ENCODE measurements around the gene PRKG2. TPM values are rescaled to one million over a fixed set of nuclear protein-coding genes. Genes with fewer than 3 reads are reported as not detected.

Gene PRKG2, protein sequence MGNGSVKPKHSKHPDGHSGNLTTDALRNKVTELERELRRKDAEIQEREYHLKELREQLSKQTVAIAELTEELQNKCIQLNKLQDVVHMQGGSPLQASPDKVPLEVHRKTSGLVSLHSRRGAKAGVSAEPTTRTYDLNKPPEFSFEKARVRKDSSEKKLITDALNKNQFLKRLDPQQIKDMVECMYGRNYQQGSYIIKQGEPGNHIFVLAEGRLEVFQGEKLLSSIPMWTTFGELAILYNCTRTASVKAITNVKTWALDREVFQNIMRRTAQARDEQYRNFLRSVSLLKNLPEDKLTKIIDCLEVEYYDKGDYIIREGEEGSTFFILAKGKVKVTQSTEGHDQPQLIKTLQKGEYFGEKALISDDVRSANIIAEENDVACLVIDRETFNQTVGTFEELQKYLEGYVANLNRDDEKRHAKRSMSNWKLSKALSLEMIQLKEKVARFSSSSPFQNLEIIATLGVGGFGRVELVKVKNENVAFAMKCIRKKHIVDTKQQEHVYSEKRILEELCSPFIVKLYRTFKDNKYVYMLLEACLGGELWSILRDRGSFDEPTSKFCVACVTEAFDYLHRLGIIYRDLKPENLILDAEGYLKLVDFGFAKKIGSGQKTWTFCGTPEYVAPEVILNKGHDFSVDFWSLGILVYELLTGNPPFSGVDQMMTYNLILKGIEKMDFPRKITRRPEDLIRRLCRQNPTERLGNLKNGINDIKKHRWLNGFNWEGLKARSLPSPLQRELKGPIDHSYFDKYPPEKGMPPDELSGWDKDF
- total RNA-seq, result 1 to 10 TPM in 3 of 4 donors, under 1 TPM in 1; 0.91 to 6.5 (median 2.8) TPM

DNA sequence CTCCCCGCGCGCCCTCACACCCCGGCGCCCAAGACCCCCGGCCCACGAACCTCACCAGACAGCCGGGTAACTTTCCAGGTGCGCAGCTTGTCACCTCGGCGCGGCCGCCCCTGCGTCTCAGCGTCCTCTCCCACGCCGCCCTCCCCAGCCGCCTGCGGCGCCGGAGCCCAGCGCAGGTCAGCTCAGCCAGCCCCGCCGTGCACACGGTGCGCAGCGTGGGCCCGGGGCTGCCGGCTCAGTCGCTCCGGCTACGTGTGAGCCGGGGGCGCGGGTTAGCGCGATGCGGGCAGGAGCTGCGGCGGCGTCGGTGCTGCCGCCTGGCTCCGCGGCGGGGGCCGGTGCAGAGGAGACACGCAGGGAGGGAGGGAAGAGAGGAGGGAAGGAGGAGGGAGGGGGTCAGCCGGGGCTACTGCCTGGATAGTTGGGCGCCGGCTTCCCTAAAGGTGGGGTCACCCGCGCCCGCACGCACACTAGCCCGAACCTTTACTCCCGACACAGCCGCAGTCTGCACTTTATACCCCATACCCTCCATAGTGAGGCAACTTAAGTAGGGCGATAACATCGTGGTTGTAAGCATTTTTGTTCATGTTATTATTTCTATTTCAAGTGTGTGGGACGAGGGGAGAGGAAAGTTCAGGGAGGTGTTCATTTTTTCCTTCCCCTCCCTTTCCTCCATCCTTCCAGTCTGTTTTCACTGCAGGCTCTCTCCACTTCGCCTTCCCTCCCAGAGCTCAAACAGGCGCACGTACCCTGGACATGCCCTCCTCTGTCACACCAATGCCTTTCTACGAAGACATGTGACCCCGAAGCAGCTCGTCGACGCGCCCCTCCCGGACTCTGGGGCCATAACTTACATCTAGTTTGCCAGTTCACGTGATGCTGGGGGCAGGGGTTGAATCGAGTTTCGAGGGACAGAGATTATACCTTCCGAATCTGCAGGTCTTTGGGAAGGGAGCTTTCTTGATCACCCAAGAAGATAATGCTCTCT lies at the start of gene PRKG2:
Gene PRKG2, minus strand, starts transcription at position 342 of the 988 bp plus-strand sequence. CDS start 10,175 bp downstream, outside the sequence.
- H3K4me3 ChIP-seq, result peak within 1 kb of the TSS; percentile 36 to 70 (median 48)
- no peaks in the 10 kb centered on the region for H3K9me3 ChIP-seq
- intact Hi-C loops (cut with DNase I), result no loop called here
- no peak for TF ChIP-seq POLR2A (IDR thresholded peaks at IDR 0.05)
- TF ChIP-seq, protein P1, sequence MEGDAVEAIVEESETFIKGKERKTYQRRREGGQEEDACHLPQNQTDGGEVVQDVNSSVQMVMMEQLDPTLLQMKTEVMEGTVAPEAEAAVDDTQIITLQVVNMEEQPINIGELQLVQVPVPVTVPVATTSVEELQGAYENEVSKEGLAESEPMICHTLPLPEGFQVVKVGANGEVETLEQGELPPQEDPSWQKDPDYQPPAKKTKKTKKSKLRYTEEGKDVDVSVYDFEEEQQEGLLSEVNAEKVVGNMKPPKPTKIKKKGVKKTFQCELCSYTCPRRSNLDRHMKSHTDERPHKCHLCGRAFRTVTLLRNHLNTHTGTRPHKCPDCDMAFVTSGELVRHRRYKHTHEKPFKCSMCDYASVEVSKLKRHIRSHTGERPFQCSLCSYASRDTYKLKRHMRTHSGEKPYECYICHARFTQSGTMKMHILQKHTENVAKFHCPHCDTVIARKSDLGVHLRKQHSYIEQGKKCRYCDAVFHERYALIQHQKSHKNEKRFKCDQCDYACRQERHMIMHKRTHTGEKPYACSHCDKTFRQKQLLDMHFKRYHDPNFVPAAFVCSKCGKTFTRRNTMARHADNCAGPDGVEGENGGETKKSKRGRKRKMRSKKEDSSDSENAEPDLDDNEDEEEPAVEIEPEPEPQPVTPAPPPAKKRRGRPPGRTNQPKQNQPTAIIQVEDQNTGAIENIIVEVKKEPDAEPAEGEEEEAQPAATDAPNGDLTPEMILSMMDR (IDR thresholded peaks at IDR 0.05), result no peak
- WGBS, 2 donors, result 2 to 5% methylated on average over 26 to 40 of the region's 75 CpGs
- no peaks in the 10 kb centered on the region for H3K36me3 ChIP-seq
- H3K4me1 ChIP-seq, result peaks cover 0 to 20% (median 4%) of the 10 kb centered on the region in 3 donors
- no peak for DNase-seq
- H3K27me3 ChIP-seq, result peaks cover 0 to 48% (median 6%) of the 10 kb centered on the region in 4 donors
- H3K27ac ChIP-seq, result peak within 1 kb of the TSS in 3 of 4 donors; percentile 34 to 72 (median 67)

DNA sequence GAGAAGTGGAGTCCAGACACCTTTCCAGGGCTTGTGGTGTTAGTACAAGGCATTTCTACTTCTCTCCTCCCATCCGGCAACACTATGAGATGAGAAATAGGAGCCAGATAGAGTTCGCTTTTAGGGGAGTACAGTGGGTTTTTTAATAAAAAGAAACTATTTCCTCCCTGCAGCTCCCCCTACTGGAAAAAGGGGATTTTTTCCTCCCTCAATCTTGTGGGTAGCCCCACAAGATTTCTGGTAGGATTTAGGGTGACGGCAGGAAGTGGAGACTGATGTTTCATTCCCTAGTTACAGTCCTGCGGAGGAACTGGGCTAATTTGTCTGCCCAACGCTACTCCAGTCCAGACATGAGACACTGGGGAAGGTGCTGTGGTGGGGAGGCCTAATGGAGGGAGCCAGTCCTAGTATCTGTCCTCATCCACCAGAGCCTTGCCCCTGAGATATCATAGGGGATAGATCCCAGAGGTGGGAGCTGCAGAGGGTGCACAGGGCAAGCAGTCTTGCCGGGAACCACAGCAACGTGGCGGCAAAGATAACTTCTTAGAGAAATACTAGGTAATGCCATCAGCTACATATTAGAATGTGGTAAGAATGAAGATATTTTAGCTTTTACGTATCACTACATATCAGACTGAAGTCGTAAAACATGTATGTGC lies 45.5 kb upstream of the PRKG2 start:
- no peak for DNase-seq
- Histone ChIP-seq H3K27ac (no peak overlapping the region), H3K36me3 (no peaks in the 10 kb centered on the region), H3K27me3 (no peaks in the 10 kb centered on the region), H3K4me1 (no peaks in the 10 kb centered on the region), H3K9me3 (no peaks in the 10 kb centered on the region), H3K4me3 (no peak overlapping the region)
- 75 to 87% methylated on average over 7 to 9 of the region's 10 CpGs for WGBS, 2 donors
- intact Hi-C loops (cut with DNase I), result no loop called here
- TF ChIP-seq, protein P1 (IDR thresholded peaks at IDR 0.05), result peak in 2 of 6 experiments; percentile 17 to 36
- TF ChIP-seq POLR2A (IDR thresholded peaks at IDR 0.05), result no peak

DNA sequence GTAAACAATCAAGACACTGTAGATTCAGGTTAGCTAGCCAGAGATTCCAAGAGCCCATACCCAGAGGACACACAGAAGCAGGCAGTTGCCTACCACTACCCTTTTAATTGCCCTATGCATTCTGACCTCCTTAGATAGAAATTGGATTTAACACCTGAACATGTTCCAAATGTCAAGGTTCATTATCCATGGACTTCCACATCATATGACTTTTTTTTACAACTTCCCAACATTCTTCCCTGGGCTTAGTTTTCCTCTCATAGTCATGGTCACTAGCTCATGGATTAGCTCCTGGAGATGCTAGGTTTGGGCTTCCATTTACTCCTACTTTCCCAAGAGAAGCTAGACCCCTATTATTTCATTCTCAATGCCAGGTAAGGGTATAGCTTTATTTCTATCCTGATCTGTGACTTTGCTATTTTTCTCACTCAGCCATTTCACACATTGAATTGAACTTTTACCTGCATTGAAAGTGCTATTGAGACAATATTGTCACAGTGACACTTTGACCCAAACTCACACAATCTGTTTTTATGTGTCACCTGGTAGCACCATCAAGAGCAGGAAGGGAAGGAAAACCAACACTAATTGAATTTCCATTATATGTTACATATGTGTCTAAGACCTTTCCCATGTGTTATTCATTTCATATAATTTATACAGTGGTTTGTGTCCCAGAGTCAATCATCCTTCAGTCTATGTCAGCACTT lies 44.0 kb upstream of the PRKG2 start:
- no peaks in the 10 kb centered on the region for H3K4me1 ChIP-seq
- no peaks in the 10 kb centered on the region for H3K36me3 ChIP-seq
- no peaks in the 10 kb centered on the region for H3K27me3 ChIP-seq
- H3K4me3 ChIP-seq, result no peak overlapping the region
- no peaks in the 10 kb centered on the region for H3K9me3 ChIP-seq
- no peak for TF ChIP-seq POLR2A (IDR thresholded peaks at IDR 0.05)
- TF ChIP-seq, protein P1 (IDR thresholded peaks at IDR 0.05), result no peak
- no peak for DNase-seq
- H3K27ac ChIP-seq, result no peak overlapping the region
- intact Hi-C loops (cut with DNase I), result no loop called here

DNA sequence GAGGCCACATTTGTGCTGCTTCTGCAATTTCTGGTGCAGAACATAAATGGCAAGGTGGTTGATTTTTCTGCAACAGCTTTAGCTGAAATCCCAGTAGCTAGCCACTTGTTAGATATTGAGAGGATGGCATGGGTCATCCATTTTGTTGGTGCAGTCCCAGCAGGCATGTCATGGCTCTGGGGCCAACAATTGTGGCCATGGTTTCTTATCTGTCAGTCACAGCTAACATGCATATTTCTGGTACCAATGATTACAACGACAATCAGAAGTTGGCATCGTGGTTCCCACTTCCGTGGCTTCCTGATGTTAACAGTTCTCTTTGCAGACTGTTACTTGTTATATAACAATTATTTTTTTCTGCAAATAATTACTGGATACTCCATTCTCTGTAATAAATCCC lies 42.8 kb upstream of the PRKG2 start:
- H3K4me3 ChIP-seq, result no peak overlapping the region
- no peaks in the 10 kb centered on the region for H3K27me3 ChIP-seq
- no peak for DNase-seq
- H3K4me1 ChIP-seq, result no peaks in the 10 kb centered on the region
- no peak overlapping the region for H3K27ac ChIP-seq
- intact Hi-C loops (cut with DNase I), result no loop called here
- 87 to 90% methylated on average over 3 of the region's 3 CpGs for WGBS, 2 donors
- TF ChIP-seq, protein P1 (IDR thresholded peaks at IDR 0.05), result no peak
- no peak for TF ChIP-seq POLR2A (IDR thresholded peaks at IDR 0.05)
- no peaks in the 10 kb centered on the region for H3K9me3 ChIP-seq
- no peaks in the 10 kb centered on the region for H3K36me3 ChIP-seq

Measured in esophagus squamous epithelium (tissue), 5 donors.